Astrocyte of the spinal cord (primary cell): ENCODE measurements around the gene IL1RN.

Experiments used
- DNase-seq: peaks from one replicate; pipeline ENCODE4 v3.0.0; 2011; ENCODE audit warnings: low read depth, low spot score
- H3K4me3 ChIP-seq: 2 replicates; pipeline ENCODE4 v1.5.1; 2011; ENCODE audit warnings: low read depth, mild to moderate bottlenecking, low read length, moderate library complexity
- CTCF ChIP-seq: IDR thresholded peaks from 2 replicates; pipeline ENCODE4 v1.5.1; 2012; ENCODE audit warnings: low read depth, mild to moderate bottlenecking, low read length, inconsistent platforms
- in situ Hi-C: cut with HindIII; loops from 2 replicates; pipeline ENCODE4 v1.10.0; 2017; ENCODE audit warnings: low sequenced_read_pairs

IL1RN gene

DNA sequence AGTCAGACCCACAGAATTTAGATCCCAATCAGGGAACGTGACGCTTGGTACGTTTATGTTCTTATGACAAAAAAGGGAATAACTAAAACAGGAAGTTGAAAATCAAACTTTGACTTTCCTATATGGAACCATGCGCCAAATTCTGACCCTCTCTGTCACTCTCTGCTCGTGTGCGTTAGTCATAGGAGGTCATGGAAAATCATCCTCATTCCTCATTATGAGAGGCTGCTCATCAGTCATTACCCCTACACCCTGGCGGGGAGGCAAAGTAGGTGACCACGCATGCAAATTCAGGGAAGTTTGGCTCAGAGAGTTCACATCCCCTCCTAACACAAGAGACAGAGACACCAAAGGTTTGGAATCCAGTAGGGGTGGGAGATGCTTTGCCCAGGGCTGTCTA lies 44.1 kb upstream of the IL1RN start:
- in situ Hi-C loops: no loop called here
- no peak for DNase-seq
- no peak overlapping the region for H3K4me3 ChIP-seq
- no peak for TF ChIP-seq CTCF

DNA sequence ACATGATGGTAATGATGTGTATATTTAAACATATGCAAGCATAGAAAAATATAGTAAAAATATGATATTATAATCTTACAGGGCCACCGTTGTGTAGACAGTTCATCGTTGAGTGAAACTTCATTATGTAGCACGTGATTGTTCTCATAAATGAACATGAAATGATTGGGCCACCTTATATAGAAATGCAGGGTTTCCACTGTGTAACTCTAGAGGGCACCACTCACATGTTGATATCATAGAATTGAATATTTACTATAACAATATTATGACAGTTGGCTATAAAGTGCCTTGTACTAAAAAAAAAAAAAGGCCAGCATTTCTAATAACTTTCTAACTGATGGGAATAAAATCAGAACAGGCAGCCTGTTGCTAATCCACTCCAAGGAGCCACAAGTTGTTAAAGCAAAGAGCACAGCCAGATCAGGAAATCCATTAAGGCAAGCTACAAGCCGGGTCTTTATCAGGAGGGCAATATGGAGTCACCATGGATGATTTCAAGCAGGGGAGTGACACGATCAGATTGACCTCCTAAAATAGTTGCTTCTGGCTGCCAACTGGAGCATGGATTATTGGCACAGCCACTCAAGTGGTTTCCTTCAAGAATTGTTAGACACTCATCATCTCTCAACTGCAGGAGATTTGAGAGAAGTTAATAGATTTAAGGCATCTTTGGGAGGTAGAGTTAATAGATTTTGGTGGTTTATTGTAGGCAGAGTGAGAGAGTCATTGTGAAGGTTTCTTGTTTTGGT lies 43.0 kb upstream of the IL1RN start:
- in situ Hi-C loops: no loop called here
- peak; percentile 43 for TF ChIP-seq CTCF
- H3K4me3 ChIP-seq: no peak overlapping the region
- peak; percentile 14 for DNase-seq

DNA sequence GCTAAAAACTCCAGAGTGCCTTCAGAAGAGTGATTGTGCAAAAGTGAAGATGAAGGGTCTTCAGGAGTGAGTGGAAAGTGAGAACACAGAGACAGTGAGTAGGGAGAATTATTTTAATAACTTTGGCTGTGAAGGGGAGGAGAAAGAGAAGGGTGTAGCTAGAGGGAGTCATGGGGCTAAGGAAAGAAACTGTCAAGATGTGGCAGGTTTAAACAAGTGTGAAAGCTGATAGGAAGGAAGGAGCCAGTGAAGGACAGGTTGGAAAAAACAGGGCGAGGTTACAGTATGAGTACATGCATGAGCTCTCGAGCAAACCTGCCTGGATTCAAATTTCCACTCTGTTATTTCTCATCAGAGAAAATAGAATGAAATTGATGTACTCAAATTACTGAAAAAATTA lies 41.9 kb upstream of the IL1RN start:
- no peak for DNase-seq
- in situ Hi-C loops: no loop called here
- no peak for TF ChIP-seq CTCF
- no peak overlapping the region for H3K4me3 ChIP-seq

DNA sequence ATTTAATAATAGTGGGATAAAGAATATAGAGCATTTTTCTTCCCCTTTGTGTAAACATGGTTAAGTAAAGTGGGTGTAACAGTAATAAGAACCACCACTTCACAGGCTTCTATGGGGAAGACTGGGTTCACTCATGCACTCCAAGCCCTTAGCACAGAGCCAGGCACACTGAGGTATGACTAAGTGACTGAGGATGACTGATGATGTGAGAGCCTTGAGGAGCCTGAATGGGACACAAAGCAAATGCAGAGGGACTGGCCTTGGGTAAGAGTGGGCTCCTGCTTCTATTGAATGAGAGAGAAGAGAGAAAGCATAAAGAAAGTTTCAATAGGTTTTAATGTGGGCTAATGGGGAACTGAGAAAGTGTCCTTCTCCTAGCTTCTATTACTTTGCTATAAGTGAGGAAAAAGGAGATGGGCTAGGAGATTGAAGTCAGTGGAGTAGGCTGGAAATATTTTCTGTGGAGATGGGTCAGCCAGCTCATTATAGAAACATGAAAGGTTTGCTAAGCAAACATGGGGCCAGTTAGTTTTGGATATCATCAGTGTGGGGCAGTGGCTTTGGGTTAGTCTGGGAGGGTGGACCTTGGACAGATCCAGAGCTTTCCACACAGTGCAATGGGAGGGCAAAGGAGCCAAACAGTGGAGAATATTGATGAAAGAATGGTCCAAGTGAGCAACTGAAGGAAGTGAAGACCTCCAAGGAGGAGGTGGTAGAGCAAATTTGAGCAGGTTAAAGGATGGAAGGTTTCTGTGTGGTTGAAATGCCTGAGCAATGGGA lies 39.0 kb upstream of the IL1RN start:
- no peak for TF ChIP-seq CTCF
- in situ Hi-C loops: no loop called here
- H3K4me3 ChIP-seq: no peak overlapping the region
- no peak for DNase-seq

- H3K4me3 ChIP-seq: no peak overlapping the region
- DNase-seq: no peak
- in situ Hi-C loops: no loop called here
- no peak for TF ChIP-seq CTCF
Observed at GRCh38 chr2:113089916-113090315, 37.5 kb upstream of the IL1RN start.

DNA sequence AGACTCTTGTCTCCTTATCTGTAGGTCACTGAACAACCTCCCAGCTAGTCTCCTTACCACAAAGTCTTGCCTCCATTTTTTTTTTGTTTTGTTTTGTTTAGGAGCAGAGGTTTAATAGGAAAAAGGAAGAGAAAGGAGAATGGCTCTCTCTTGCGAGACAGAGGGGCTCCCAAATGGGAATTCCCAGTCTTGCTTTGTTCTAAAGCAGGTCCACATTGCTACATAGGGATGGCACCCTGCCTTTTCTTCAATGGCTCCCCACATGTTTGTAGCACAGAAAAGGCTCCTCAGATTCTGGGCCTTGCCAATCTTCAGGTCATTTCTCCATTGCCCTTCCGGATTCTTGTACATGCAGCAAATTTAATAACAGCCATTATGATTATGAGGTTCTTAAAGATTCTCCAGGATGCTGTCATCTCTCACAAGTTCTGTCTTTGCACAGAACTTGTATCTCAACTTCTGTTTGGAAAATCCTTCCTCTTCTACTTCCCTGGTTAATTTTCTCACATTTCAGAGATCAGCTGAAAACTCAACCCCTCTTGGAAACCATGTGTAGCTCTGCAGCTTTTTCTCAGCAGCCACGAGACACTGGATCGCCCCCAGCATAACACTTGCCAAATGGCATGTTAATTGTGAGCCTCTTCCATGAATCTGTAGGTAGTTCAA lies 36.0 kb upstream of the IL1RN start:
- in situ Hi-C loops: no loop called here
- no peak for TF ChIP-seq CTCF
- no peak for DNase-seq
- no peak overlapping the region for H3K4me3 ChIP-seq
